Thyroid gland (tissue), 4 donors: ENCODE data around the gene ZER1.

Experiments
- POLR2A ChIP-seq, 2 donors: fragments of 450-650 bp; IDR thresholded peaks; one replicate each; pipeline ENCODE4 v1.6.1; 2017; ENCODE audit warnings: antibody characterized with exemption in 2 of 2, mild to moderate bottlenecking in 2 of 2, moderate library complexity in 1 of 2
- TF ChIP-seq, protein P1 (sequence below), 6 experiments: fragments of 200-600 bp in 3 of 6; fragments of 450-650 bp in 3 of 6; sonication (generic) in 3 of 6; IDR thresholded peaks; one replicate each; pipeline ENCODE4 v1.5.1; 2016 to 2019; ENCODE audit warnings: antibody characterized with exemption in 6 of 6, mild to moderate bottlenecking in 2 of 6, inconsistent platforms in 1 of 6, moderate library complexity in 1 of 6

DNA sequence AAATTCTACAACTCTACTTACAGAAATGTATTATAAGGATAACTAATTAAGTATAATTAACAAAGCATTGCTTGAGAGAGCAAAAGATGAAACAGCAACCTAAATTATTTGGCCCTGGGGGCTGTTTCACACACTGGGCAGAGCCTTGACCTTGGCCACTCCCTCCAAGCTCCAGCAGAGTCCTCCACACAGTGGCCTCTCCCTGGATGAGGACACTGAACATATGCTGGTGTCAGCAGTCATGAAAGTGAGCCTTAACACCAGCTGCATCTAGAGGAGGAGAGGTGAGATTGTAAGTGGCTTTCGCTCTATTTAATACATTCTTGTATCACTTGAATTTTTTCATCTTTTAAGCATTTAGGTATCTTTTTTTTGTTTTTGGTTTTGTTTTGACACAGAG is 24.5 kb downstream of the ZER1 start:
- TF ChIP-seq, protein P1, sequence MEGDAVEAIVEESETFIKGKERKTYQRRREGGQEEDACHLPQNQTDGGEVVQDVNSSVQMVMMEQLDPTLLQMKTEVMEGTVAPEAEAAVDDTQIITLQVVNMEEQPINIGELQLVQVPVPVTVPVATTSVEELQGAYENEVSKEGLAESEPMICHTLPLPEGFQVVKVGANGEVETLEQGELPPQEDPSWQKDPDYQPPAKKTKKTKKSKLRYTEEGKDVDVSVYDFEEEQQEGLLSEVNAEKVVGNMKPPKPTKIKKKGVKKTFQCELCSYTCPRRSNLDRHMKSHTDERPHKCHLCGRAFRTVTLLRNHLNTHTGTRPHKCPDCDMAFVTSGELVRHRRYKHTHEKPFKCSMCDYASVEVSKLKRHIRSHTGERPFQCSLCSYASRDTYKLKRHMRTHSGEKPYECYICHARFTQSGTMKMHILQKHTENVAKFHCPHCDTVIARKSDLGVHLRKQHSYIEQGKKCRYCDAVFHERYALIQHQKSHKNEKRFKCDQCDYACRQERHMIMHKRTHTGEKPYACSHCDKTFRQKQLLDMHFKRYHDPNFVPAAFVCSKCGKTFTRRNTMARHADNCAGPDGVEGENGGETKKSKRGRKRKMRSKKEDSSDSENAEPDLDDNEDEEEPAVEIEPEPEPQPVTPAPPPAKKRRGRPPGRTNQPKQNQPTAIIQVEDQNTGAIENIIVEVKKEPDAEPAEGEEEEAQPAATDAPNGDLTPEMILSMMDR (IDR thresholded peaks at IDR 0.05) = no peak
- TF ChIP-seq POLR2A (IDR thresholded peaks at IDR 0.05) = no peak
